GM18520 (cell line): ENCODE data around the gene SCN1B.
"Not testable (repeated sequence)": the region's sequence is repeated elsewhere in the genome, so short reads cannot be mapped to it uniquely, and the experiment has no call there.

Source experiments
- ATAC-seq: cut with Tn5 transposase; IDR thresholded peaks from one replicate; pipeline ENCODE4 v1.9.1; 2021; ENCODE audit not compliant: unreplicated experiment

The SCN1B gene

DNA sequence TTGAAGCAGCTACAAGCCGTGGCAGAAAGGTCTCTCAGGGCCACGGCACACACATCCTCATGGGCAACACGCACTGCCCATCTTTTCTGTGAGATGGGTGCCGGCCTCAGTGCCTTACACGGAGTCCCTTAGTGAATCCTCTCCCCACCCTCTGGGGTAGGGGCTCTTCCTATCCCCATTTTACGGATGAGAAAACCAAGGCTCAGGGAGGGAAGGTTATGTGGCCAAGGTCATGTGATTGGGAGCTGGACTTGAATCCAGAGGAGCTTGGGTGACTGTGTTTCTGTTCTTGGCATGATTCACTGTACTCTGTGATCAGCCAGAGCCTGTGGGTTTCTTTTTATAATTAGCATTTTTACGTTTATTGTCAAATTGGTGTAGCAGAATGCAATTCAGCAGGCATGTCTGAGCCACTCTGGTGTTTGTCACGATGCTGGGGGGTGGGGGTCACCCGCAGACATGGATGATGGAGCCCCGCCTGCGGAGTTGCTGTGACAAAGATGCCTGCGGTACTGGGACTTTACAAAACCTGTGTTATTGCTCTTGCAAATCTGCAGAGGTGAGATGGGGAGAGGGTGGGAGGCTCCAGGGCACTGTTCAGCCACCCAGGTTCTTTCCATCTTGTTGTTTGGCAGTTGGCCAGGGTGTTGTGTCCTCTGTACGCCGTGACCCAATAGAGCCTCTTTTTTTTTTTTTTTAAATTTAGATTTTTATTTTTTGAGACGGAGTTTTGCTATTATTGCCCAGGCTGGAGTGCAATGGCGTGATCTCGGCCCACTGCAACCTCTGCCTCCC, 4.5 kb downstream of the SCN1B start:
- ATAC-seq, result no peak

DNA sequence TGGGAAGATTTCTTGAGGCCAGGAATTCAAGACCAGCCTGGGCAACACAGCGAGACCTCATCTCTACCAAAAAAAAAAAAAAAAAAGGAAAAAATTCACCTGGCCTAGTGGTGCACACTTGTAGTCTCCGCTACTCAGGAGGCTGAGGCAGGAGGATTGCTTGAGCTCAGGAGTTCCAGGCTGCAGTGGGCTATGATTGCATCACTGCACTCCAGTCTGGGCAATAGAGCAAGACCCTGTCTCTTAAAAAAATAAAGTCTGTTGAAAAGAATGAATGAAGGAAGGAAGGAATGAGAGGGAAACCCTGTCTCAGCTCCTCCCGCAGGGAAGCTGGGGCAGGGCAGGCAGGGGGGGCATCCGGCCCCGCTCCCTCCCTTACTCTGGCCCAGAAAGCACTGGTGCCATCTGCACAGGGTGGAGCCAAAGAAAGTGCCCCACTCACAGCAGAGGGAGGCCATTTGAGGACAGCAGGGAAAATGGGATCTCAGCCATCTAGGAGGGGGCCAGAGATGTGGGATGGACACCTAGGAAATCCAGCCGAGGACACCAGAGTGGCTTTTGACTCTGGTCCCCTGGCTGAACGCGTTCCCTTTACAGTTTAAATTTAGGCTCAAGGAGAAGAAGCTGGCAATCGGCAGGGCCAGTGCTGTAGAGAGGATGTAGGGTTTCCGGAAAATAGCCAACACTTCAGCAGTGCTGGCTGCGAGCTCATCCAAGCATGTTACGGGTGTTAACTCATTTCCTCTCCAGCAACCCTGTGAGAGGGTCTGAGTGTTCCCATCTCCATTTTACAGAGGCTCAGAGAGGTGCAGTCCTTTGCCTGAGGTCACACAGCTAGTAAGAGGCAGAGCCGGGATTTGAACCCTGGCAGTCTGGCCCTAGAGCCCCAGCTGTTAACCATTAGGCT, 7.7 kb downstream of the SCN1B start:
- ATAC-seq, result no peak

DNA sequence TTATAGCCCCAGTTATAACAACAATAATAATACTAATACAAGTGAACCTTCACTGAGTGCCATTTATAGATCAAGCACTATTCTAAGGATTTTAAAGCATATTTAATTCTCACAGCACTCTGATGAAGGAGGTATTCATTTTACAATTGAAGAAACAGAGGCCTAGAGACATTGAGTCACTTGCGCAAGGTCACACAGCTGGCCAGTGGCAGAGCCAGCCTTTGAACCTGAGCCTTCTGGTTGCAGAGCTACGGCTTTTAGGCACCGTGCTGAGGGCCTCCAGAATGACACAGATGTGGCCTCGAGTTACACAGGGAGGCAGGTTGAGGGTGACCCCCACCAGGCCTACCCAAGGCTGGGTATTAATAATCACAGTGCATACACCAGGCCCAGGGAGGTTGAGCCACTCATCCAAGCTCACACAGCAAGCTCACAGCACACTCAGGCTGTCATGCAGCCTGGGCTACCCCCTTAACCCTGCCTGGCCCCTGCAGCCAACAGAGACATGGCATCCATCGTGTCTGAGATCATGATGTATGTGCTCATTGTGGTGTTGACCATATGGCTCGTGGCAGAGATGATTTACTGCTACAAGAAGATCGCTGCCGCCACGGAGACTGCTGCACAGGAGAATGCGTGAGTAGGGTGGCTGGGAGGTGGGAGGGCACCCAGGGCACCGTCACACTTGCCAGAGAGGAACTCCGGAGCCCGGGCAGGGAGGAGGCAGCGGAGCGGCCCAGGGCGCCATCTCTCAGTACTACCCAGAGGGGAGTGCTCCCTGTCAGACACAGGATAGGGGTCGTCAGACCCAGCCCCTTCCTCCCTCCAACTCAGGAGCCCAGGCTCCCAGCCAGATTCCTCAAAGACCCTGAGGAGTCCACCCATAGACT, 8.6 kb downstream of the SCN1B start:
- ATAC-seq, result no peak

DNA sequence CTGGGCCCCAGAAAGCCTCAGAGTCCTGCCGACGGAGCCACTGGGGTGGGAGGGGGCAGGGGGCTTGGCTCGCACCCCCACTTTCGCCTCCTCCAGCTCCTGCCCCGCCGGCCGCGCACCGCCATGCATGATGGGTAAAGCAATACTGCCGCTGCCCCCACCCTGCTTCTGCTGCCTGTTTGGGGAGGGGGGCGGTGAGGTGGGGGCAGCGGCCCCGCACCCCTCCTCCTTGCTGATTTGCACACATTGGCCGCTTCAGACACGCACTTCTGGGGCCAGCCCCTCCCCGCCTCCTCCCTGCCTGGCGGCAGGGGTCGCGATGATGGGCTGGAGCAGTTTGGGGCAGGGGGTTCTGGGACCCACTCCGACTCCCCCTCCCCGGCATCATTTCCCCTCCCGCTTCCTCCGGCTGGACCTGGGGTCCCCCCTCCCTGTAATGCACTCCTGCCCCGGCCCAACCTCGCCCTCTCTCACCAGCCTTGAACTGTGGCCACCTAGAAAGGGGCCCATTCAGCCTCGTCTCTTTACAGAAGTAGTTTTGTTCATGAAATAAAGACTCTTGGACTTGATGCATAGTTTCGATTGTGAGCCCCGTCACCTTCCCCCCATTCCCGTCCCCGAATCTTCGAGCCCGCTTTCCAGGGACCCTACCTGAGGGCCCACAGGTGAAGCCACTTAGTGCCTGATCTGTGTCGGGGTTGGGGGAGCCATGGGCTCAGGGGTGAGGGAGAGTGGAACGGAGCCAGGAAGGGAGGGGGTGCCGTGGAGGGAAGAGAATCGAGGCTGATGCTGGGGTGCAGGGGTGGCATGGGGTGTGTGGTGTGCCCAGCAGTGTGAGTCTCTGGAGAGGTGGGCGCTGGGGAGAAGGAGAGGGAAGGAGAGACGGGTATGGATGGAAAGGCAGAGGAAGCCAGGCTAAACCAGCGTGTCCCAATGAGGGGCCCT, 9.9 kb downstream of the SCN1B start:
- ATAC-seq, result no peak

DNA sequence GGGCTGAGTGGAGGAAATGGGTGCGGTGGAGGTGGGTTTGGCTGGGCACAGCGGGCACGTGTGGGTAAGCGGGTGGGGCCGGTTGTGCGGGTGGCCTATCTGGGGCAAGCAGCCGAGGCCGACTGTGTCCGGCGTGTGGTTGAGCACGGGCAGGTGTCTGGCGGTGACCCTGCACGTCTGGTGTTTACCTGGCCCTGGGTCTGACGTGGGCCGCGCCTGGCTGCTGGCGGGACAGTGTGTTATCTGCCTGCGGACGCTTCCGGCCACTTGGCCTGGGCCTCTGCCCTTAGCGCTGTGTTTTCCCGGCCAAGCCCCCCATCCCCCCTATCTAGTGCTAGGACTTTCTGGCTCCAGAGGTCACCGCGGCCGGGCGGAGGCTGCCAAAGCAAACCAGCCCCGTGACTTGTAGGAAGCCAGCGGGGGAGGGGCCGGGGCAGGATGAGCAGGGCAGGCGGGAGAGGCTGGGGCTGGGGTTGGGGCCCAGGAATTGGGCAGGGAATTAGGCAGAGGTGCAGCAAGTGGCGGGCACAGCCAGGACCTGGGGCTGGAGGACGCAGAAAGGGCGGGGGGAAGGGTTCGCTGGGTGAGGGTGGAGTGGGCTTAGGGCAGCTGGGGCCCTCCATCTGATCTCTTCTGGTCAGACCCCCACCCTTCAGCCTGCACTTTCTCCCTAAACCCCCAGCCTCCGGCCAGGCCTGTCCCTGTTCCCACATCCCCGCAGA, 10.7 kb downstream of the SCN1B start:
- ATAC-seq, result no peak

DNA sequence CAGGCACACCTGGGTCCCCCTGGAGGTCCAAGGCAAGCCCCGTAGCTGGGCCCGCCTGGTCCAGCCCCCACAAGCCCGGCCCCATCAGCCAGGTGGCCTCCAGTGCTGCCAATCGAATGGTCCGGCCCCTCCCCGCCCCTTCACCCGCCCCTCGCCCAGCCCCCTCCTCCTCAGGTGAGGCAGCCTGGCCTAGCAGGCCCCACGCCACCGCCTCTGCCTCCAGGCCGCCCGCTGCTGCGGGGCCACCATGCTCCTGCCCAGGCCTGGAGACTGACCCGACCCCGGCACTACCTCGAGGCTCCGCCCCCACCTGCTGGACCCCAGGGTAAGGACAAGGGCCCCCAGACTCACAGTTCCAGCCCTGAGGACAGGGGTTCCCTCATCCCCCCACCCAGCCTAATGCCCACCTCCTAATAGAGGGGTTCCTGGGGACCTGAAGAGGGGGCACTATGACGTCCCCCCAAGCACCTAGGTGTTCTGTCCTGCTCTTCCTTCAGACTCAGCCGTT, 11.3 kb downstream of the SCN1B start, which contains the start of gene HPN:
TSS of gene HPN (plus strand) at position 174 of the 508 bp plus-strand sequence. CDS start 786 bp downstream, outside the sequence.
- no peak for ATAC-seq

DNA sequence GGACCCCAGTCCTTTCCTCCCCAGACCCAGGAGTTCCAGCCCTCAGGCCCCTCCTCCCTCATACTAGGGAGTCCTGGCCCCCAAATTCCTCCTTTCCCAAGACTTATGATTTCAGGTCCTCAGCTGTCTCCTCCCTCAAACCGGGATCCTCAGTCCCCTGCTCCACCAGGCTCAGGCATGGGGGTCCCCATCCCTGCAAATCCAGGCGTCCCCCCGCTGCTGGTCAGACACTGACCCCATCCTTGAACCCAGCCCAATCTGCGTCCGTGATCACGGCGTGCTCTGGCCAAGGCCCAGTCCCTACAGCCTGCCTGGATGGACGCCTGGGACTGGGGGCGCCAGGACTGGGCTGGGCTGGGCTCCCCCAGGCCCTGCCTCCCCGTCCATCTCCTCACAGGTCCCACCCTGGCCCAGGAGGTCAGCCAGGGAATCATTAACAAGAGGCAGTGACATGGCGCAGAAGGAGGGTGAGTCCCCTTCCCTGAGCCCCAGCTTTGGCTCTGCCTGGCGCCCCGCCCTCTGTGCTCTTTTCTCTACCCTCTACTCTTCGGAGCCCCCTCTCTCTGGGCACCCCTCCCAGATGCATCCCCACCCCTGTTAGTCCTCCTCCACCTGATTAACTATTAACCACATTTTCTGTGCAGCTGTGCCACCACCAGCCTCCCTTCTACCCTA, 11.9 kb downstream of the SCN1B start:
- ATAC-seq, result no peak

DNA sequence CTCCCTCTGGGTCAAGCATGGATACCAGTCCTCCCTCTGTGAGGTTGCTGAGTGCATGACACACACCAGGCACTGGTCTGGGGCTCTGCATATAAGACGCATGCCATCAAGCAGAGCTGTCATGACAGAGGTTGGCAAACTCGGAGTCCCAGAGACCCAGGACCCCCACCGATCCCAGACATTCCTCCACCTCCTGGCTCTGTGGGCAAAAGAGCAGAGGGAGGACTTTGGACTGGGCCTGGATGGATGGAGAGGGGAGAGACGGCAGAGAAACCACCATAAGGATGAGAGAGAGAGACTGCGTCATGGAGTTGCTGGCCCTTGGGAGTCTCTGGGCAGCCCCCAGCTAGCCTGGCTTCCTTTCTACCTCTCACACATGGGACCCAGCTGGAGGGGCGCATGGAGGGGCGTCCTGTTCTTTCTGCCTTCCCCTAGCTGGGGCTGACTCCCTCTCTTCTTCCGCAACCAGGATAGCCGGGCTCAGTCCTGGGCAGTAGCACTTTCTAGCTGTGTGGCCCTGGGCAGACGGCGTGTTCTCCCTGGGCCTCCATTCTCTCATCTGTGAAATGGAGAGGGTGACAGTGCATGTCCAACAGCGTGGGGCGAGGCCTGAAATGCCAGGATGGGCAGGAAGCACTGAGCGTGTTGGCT, 12.8 kb downstream of the SCN1B start:
- no peak for ATAC-seq

DNA sequence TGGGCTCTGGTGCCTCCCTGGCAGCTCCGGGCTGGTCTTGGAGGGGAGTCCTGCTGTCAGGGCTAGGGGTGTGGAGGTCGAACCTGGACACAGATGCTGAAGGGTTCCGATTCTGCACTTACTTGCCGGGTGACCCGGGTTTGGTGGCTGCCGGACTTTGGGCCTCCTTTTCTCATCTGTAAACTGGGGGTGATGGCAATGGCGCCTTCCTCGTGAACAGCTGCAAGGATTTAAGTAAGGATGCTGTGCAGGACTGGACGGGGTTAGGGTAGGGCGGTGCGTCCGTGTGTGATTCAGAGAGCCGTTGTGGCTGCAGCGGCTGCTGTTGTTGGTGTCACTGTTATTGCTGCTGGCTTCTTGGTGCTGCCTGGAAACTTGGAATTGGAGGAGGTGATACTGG, 13.6 kb downstream of the SCN1B start:
- no peak for ATAC-seq

DNA sequence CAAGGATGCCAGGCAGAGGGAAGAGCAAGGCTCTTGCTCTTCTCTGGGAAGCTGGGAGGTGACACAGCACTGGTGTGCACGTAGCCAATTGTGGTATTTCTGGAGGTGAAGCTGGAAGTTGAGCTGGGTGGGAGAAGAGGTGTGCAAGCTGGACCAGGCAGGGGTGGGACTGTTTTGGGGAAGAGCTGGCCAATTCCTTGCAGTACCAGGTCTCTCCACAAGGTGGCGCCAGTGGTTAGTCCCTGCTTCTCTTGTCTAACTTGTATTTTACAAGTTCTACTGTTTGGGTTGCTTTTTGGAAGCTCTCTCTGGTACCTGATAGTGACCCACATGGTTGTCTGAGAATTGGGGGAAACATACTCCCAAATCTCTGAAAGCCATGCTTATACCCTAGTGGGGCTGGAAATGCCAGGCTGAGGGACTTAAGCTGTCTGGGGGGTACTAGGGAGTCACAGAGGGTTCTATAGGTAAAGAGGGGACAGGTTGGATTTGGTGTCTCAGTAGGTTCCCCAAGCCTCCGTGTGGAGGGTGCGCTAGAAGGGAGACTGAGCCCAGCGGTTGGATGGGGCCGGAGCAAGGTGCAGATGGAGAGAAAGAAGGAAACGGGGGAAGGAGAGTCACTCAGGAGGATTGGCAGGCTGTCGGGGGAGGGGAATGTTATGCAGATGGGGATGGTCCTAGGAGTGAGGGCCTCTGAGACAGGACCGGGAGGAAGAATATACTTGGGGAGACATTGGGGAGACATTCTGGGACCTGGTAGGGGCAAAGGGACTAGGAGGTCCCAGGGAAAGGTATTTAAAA, 14.2 kb downstream of the SCN1B start:
- ATAC-seq, result no peak

DNA sequence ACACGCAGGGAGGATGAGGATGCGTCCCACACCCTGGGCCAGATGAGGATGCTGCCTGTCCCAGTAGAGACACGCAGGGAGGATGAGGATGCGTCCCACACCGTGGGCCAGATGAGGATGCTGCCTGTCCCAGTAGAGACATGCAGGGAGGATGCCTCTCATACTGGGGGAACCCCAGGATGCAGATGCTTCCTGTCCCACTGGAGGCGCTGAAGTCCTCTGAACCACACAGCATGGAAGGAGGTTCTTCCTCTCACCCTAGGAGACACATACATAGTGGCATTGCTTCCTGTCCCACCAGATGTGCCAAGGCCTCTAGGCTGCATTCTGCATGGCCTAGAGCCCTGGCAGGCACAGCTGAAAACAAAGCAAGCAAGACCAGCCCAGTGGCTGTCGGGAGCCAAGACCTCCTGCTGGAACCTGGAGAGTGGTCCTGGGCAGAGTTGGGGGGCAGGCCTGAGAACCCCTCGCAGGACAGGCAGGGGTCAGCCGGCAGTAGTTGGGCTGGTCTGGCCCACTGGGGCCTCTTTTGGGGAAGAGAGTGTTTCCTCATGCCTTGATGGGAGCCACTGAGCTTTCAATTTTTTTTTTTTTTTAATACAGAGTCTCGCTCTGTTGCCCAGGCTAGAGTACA, 15.5 kb downstream of the SCN1B start:
- ATAC-seq, result no peak

DNA sequence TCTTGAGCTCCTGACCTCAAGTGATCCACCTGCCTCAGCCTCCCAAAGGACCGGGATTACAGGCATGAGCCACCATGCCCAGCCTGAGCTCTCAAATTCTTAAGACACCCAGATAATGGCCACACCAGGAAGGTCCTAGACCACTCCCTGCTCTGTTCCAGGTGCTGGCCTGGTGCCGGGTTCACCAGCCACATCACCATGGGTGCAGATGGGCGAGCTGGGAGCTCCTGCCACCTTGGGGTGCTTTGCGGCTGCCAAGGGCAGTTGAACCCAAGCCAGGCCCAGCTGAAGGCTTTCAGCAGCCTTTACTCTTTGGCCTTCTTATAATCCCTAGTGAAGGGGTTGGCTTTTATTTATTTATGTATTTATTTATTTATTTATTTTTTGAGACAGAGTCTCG, 16.2 kb downstream of the SCN1B start:
- ATAC-seq, result no peak

DNA sequence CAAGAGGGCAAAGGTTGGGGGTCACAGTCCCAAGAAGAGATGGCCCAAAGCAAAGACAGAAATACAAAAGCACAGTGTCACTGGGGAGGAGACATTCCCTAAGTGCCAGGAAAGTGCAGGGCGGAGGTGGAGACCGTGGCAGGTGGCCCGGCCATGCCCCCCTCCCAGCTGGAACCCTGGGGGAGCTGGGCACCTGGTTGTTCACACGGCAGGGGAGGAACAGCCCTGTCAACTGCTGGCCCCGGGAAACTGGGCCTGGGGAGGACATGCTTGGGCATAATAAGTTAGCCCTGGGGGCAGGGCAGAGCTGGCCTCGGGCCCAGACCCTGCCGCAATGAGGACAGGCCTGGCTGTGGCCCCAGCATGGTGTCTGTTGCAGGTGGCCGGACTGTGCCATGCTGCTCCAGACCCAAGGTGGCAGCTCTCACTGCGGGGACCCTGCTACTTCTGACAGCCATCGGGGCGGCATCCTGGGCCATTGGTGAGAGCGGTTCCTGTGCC, 18.7 kb downstream of the SCN1B start:
- no peak for ATAC-seq

DNA sequence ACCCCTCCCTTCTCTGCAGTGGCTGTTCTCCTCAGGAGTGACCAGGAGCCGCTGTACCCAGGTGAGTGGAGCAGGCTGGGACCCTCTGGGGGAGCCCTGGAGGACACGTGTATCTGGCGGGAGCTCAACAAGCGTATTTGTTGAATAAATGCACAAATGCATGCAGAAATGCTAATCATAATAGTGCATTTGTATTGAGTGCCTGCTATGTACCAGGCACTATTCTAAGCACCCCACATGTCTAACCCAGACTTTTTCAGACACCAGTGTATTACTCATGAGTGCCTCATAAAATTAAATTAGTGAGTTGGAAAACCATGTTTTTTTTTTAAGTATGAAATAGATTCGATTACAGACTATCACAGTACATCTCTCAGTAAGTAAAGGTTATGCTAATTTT, 19.2 kb downstream of the SCN1B start:
- no peak for ATAC-seq

DNA sequence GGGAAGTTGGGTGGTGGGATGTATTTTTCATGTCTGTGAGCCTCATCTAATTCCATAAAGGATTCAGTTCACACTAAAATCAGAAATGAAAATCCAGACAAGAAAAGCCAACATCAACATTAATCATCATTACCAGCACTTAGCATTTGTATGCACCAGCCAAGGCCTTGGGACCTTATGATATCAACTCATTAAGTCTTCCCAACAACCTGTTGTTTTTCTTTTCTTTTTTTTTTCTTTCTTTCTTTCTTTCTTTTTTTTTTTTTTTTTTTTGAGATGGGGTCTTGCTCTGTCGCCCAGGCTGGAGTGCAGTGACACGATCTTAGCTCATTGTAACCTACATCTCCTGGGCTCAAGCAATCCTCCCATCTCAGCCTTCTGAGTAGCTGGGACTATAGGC, 20.4 kb downstream of the SCN1B start:
- ATAC-seq, result not testable (repeated sequence)

DNA sequence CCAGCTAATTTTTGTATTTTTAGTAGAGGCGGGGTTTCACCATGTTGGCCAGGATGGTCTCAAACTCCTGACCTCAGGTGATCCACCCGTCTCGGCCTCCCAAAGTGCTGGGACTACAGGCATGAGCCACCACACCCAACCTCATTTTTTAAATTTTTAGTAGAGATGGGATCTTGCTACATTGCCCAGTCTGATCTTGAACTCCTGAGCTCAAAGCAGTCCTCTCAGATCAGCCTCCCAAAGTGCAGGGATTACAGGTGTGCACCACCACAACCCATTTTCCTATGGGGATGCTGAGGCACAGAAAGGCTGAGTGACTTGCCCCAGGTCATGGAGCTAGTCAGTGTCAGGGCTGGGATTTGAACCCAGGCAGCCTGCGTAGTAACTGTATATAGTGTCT, 21.0 kb downstream of the SCN1B start:
- not testable (repeated sequence) for ATAC-seq

DNA sequence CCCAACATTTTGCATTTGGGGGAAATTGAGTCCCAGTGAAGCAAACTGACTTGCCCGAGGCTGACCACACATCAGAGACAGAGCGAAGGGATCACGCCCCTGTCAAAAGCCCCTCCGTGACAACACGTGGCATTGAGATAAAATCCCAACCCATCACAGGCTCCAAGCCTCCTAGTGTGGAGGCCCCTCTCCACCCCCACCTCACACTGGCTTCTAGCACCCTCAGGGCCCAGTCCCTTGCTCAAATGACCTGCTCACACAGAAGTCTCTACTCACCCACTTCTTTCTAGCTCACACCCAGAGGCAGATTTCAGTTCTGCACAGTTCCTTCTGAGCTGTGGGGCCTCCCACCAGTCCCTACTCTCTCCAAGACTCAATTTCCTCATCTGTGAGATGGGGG, 21.5 kb downstream of the SCN1B start:
- ATAC-seq, result no peak
